MCF 10A (cell line): Measurements from ENCODE around the gene GGA3. TPM values are rescaled to one million over a fixed set of nuclear protein-coding genes. Genes with fewer than 3 reads are reported as not detected.
A peak's percentile ranks its signal among the peaks of the same experiment; 100 is the strongest.

Source experiments
- BruUV-seq: library from RNA; stranded (reverse); fragments of 400-500 nt; replicated peaks from 2 replicates; lab custom pipeline; 2021; lab: Mats Ljungman, UMichigan
- CTCF ChIA-PET: fragments of 300-600 bp; sonication (Branson Sonifier 250); formaldehyde crosslinking; extraction: SDS; loops from one replicate; lab custom pipeline; 2021; ENCODE audit warnings: antibody characterized with exemption, inconsistent platforms; lab: Yijun Ruan, JAX
- POLR2A ChIA-PET: fragments of 300-600, 350-650 bp; sonication (Branson Sonifier 250); formaldehyde crosslinking; extraction: SDS; loops from one replicate; lab custom pipeline; 2020; ENCODE audit warnings: antibody characterized with exemption, inconsistent platforms; lab: Yijun Ruan, JAX
- DNase-seq: peaks from one replicate; pipeline ENCODE4 v3.0.0-alpha.2; 2018; ENCODE audit not compliant: unreplicated experiment
- H3K27ac Mint-ChIP-seq: one replicate; pipeline ENCODE4 v1.8.0; 2022; ENCODE audit warnings: mild to moderate bottlenecking, low read depth, mixed read lengths; ENCODE audit not compliant: unreplicated experiment
- H3K27me3 Mint-ChIP-seq: one replicate; pipeline ENCODE4 v1.8.0; 2022; ENCODE audit warnings: mixed read lengths; ENCODE audit not compliant: insufficient read depth, unreplicated experiment
- H3K36me3 Mint-ChIP-seq: one replicate; pipeline ENCODE4 v1.8.0; 2022; ENCODE audit warnings: mild to moderate bottlenecking, moderate library complexity, mixed read lengths; ENCODE audit not compliant: insufficient read depth, unreplicated experiment
- H3K4me1 Mint-ChIP-seq: one replicate; pipeline ENCODE4 v1.8.0; 2022; ENCODE audit warnings: mixed read lengths; ENCODE audit not compliant: insufficient read depth, unreplicated experiment
- H3K4me3 Mint-ChIP-seq: one replicate; pipeline ENCODE4 v1.8.0; 2022; ENCODE audit warnings: mild to moderate bottlenecking, moderate library complexity, mixed read lengths; ENCODE audit not compliant: unreplicated experiment
- H3K9me3 Mint-ChIP-seq: one replicate; pipeline ENCODE4 v1.8.0; 2022; ENCODE audit warnings: mixed read lengths; ENCODE audit not compliant: unreplicated experiment
- intact Hi-C: fragments of 100-400 bp; cut with micrococcal nuclease; formaldehyde crosslinking; loops from 2 replicates; pipeline ENCODE4 v1.14.1; 2022
- total RNA-seq: library from RNA; stranded (reverse); gene quantifications from 2 replicates; pipeline ENCODE4 v1.2.3, GENCODE V29; 2022
- TF ChIP-seq, protein P1 (sequence below): fragments of 200-600 bp; IDR thresholded peaks from one replicate; pipeline ENCODE4 v1.8.0; 2022; ENCODE audit warnings: antibody characterized with exemption, mild to moderate bottlenecking; ENCODE audit not compliant: unreplicated experiment

GGA3 gene
- total RNA-seq, 1 experiment from 2014 or later: 32.7 TPM

DNA sequence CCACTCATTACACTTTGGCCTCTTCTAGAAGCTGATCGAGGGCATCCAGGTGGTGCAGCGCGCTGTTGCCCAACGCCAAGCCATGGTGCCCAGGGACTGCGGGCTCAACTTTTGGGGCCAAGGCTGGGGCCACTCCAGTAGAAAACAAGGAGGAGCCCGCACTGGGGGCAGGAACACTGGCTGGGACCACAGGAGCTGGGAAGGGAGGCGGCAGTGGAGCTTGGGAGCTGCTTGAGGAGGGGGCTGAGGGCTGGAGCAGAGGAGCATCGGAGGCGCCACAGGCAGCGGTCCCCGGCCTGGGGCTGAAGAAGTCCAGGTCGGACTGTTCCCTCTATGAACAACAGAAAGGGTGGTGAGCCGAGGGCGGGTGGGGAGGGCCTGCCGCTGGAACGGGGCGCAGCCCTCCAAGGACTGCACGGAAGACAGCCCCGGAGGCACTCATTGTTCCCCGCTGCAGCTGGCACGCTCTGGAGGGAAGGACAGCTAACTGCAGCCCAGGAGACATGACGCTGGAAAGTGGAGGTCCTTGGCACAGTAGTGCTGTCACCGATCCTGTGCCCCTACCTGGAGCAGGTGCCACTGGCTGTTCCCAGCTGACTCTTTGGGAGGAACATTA is 21.5 kb downstream of the GGA3 start:
- CTCF ChIA-PET: interaction anchor here (0.6 to 1.8 kb wide), 17 partner anchors 7 to 607 kb away, joined by 3 to 11 read pairs (median 5); partner anchors contain the start of genes MIF4GD and MRPS7
- Mint-ChIP-seq H3K27me3 (no peaks in the 10 kb centered on the region), H3K9me3 (no peaks in the 10 kb centered on the region), H3K27ac (no peak overlapping the region), H3K4me3 (no peak overlapping the region), H3K36me3 (peaks cover 53% of the 10 kb centered on the region), H3K4me1 (peaks cover 5% of the 10 kb centered on the region)
- DNase-seq: no peak
- no TSS peak for BruUV-seq
- TF ChIP-seq, protein P1, sequence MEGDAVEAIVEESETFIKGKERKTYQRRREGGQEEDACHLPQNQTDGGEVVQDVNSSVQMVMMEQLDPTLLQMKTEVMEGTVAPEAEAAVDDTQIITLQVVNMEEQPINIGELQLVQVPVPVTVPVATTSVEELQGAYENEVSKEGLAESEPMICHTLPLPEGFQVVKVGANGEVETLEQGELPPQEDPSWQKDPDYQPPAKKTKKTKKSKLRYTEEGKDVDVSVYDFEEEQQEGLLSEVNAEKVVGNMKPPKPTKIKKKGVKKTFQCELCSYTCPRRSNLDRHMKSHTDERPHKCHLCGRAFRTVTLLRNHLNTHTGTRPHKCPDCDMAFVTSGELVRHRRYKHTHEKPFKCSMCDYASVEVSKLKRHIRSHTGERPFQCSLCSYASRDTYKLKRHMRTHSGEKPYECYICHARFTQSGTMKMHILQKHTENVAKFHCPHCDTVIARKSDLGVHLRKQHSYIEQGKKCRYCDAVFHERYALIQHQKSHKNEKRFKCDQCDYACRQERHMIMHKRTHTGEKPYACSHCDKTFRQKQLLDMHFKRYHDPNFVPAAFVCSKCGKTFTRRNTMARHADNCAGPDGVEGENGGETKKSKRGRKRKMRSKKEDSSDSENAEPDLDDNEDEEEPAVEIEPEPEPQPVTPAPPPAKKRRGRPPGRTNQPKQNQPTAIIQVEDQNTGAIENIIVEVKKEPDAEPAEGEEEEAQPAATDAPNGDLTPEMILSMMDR: no peak
- intact Hi-C loops: no loop called here
- POLR2A ChIA-PET: interaction anchor here (0.6 to 2.8 kb wide), 8 partner anchors 8 to 540 kb away, joined by 3 to 7 read pairs (median 6); partner anchors contain the start of genes GGA3, MIF4GD, MRPS7 and NUP85

DNA sequence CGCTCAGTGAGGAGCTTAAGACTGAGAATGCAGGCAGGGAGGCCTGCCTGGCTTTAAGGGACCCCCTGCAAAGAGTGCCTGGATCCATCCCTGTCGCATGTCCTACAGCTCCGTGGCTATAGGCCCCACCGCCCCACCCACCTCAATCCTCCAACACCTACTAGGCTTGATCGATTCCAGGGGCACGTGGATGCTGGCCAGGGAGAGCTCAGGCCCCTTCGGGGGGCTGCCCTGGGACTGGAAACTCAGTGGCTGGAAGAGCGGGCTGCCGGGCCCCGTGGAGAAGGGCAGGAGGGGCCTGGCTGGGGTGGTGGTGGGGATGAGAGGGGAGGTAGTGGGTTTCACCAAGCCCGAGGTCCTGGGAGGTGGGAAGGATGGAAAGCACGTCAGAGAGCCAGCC is 22.2 kb downstream of the GGA3 start:
- Mint-ChIP-seq H3K27ac (peak overlapping the region; percentile 24), H3K27me3 (no peaks in the 10 kb centered on the region), H3K4me1 (peaks cover 5% of the 10 kb centered on the region), H3K36me3 (peaks cover 53% of the 10 kb centered on the region), H3K9me3 (no peaks in the 10 kb centered on the region), H3K4me3 (no peak overlapping the region)
- POLR2A ChIA-PET: interaction anchor here (0.5 to 2.8 kb wide), 6 partner anchors 8 to 179 kb away, joined by 3 to 7 read pairs (median 4); partner anchors contain the start of genes GGA3, MIF4GD, MRPS7 and NUP85
- intact Hi-C loops: no loop called here
- BruUV-seq: no TSS peak
- DNase-seq: no peak
- CTCF ChIA-PET: interaction anchor here (0.6 to 1.8 kb wide), 13 partner anchors 8 to 608 kb away, joined by 3 to 11 read pairs (median 5); partner anchors contain the start of gene MIF4GD
- TF ChIP-seq, protein P1: no peak

DNA sequence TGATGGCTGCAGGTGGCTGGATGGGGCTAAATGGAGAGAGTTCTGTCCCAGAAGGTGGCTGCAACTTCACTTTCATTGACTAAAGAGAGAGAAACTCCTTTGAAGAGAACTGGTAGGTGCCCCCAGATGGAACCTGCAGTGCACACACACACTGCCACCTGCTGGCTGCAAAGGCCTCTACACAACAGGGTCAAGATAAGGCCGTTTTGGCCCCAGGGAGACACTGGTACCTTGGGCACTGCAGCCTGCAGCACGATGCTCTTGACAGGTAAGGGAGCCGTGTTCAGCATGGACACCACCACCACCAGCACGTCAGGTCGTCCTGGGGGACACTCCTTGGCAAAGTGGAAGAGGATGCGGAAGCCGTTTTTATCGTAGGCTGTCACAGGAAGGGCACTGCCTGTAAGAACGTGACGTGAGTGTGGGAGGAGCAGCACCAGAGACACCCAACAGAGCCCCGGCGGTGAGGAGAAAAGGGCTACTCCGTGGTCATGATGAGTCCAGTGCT is 22.7 kb downstream of the GGA3 start:
- TF ChIP-seq, protein P1: peak; percentile 85
- no TSS peak for BruUV-seq
- CTCF ChIA-PET: interaction anchor here (0.6 to 1.6 kb wide), 15 partner anchors 8 to 276 kb away, joined by 3 to 11 read pairs (median 4); partner anchors contain the start of gene MIF4GD
- Mint-ChIP-seq H3K27me3 (no peaks in the 10 kb centered on the region), H3K36me3 (peaks cover 54% of the 10 kb centered on the region), H3K4me3 (no peak overlapping the region), H3K27ac (peak overlapping the region; percentile 24), H3K4me1 (peaks cover 5% of the 10 kb centered on the region), H3K9me3 (no peaks in the 10 kb centered on the region)
- intact Hi-C loops: loop anchor here (1.0 kb wide), 1 partner anchor 124 kb away; no protein-coding TSS in a partner anchor
- DNase-seq: peak; percentile 70
- POLR2A ChIA-PET: interaction anchor here (0.5 to 2.8 kb wide), 3 partner anchors 23 to 160 kb away, joined by 3 to 7 read pairs (median 3); partner anchors contain the start of genes GGA3 and MRPS7
